Colonic mucosa (tissue), 4 donors: ENCODE data around the gene EMILIN3. TPM values are rescaled to one million over a fixed set of nuclear protein-coding genes. Genes with fewer than 3 reads are reported as not detected.

Experiments used
- DNase-seq: peaks from one replicate; pipeline ENCODE4 v3.0.0-alpha.2; 2020
- H3K27ac ChIP-seq: fragments of 200-600 bp; one replicate; pipeline ENCODE4 v1.8.0; 2021
- H3K27me3 ChIP-seq: fragments of 200-600 bp; one replicate; pipeline ENCODE4 v1.8.0; 2021
- H3K36me3 ChIP-seq: fragments of 200-600 bp; one replicate; pipeline ENCODE4 v1.8.0; 2021
- H3K4me1 ChIP-seq: fragments of 200-600 bp; one replicate; pipeline ENCODE4 v1.8.0; 2021; ENCODE audit warnings: mild to moderate bottlenecking
- H3K4me3 ChIP-seq: fragments of 200-600 bp; one replicate; pipeline ENCODE4 v1.8.0; 2021
- H3K9ac ChIP-seq, 2 donors: one replicate each; pipeline ENCODE4 v1.7.0; 2013; ENCODE audit warnings: control low read depth in 2 of 2, low read depth in 2 of 2, low read length in 2 of 2
- H3K9me3 ChIP-seq: fragments of 200-600 bp; one replicate; pipeline ENCODE4 v1.8.0; 2021
- intact Hi-C: fragments of 100-400 bp; cut with DNase I; formaldehyde crosslinking; loops from one replicate; pipeline ENCODE4 v1.14.1; 2022
- total RNA-seq, 2 donors: library from RNA; stranded (reverse); fragmentation: NEBNext Ultra II Directional in 1 of 2; extraction: Animal tissue kit (Norgen Biotek cat#: 25700) in 1 of 2; gene quantifications; one replicate each; pipeline ENCODE4 v1.2.1, GENCODE V29; 2021
- TF ChIP-seq, protein P1 (sequence below): fragments of 200-600 bp; IDR thresholded peaks from one replicate; pipeline ENCODE4 v1.8.0; 2022; ENCODE audit warnings: antibody characterized with exemption, mild to moderate bottlenecking
- donor health status: healthy.
- donor health status: DM: no; HTN: no; CAD: no.
- donor health status: DM: no; HTN: no; CAD: no.

The EMILIN3 gene
- total RNA-seq, 2 donors from 2014 or later: 0.20 to 0.40 TPM

DNA sequence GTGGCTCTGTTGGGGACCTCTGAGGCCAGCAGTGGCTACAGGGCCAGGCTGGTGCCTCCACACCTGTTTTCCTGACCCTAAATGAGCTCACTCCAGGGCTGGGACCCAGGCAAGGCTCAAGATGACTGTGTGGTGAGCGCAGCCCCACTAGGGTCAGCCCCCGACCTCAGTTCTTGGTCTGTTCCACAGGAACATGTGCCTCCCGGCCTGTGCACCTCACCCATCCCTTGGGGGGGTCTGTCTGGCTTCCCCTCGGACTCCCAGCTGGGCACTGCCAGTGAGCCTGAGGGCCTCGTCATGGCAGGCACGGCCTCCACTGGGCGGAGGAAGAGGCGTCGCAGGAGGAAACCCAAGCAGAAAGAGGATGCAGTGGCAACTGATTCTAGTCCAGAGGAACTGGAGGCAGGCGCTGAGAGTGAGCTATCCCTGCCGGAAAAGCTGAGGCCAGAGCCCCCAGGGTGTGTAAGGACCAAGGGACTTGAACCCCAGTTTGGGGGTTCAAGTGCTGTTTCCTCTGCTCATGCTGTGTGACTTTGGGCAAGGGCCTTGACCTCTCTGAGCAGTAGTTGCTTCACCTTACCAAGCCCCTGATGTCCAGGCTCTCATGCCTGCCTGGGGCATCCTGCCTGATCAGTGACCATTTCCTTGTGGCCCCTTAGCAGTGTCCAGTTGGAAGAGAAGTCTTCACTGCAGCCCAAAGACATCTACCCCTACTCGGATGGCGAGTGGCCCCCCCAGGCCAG is 18.0 kb downstream of the EMILIN3 start:
- DNase-seq: no peak
- Histone ChIP-seq H3K27ac (no peak overlapping the region), H3K4me3 (no peak overlapping the region), H3K27me3 (no peaks in the 10 kb centered on the region), H3K9me3 (no peaks in the 10 kb centered on the region), H3K36me3 (no peaks in the 10 kb centered on the region), H3K4me1 (no peaks in the 10 kb centered on the region), H3K9ac (no peak overlapping the region)
- intact Hi-C loops: no loop called here
- TF ChIP-seq, protein P1, sequence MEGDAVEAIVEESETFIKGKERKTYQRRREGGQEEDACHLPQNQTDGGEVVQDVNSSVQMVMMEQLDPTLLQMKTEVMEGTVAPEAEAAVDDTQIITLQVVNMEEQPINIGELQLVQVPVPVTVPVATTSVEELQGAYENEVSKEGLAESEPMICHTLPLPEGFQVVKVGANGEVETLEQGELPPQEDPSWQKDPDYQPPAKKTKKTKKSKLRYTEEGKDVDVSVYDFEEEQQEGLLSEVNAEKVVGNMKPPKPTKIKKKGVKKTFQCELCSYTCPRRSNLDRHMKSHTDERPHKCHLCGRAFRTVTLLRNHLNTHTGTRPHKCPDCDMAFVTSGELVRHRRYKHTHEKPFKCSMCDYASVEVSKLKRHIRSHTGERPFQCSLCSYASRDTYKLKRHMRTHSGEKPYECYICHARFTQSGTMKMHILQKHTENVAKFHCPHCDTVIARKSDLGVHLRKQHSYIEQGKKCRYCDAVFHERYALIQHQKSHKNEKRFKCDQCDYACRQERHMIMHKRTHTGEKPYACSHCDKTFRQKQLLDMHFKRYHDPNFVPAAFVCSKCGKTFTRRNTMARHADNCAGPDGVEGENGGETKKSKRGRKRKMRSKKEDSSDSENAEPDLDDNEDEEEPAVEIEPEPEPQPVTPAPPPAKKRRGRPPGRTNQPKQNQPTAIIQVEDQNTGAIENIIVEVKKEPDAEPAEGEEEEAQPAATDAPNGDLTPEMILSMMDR: no peak

DNA sequence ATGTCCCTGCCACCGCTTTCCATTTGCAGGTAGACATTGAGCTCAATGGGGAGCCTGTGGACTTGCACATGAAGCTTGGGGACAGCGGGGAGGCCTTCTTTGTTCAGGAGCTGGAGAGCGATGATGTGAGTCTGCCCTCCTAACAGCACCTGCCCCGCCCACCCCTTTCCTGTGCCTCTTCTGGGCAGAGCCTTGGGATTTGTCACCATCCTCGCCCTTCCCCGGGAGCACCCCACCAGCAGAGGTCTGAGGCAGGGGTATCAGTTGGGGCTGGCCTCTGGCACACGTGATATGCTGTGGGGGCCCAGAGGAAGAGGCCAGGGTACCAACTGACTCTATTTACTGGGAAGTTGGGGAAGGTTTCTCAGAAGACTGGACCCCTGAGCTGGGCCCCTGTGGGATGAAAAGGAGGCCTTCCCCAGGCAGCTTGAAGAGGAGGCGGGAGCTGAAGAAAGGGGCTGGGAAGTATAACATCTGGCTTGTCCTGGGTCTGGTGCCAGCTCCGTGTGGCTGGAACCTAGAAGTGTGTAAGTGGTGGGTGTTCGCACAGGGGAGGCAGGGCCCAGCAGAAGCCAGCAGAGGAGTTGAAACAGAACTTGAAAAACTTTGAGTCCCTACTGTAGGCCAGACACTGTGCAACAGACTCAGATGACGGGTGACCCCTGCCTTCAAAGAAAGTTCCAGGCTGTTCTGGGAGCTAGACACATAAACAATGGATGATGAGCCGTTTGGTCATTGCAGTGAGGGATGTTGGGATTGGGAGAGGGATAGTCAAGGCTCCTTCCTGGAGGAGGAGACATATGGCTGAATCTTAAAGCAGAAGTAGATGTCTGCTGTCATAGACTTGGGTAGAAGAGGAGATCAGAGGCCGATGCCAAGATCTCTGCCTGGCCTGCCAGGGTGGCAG is 18.8 kb downstream of the EMILIN3 start:
- Histone ChIP-seq H3K27me3 (no peaks in the 10 kb centered on the region), H3K9me3 (no peaks in the 10 kb centered on the region), H3K9ac (no peak overlapping the region), H3K36me3 (no peaks in the 10 kb centered on the region), H3K27ac (no peak overlapping the region), H3K4me3 (no peak overlapping the region), H3K4me1 (no peaks in the 10 kb centered on the region)
- intact Hi-C loops: no loop called here
- TF ChIP-seq, protein P1: no peak
- no peak for DNase-seq

DNA sequence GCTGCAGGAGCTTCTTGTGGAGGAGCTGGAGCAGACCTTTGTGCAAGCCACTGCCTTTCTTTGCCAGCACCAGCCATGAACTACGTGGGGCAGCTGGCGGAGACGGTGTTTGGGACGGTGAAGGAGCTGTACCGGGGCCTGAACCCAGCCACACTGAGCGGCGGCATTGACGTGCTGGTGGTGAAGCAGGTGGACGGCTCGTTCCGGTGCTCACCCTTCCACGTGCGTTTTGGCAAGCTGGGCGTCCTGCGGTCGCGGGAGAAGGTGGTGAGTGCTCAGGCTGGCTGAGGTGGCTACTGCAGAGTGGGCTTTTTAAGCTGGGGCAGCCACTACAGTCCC is 20.9 kb downstream of the EMILIN3 start:
- H3K27me3 ChIP-seq: no peaks in the 10 kb centered on the region
- TF ChIP-seq, protein P1: no peak
- no peak for DNase-seq
- H3K9me3 ChIP-seq: no peaks in the 10 kb centered on the region
- H3K4me1 ChIP-seq: no peaks in the 10 kb centered on the region
- H3K27ac ChIP-seq: no peak overlapping the region
- no peaks in the 10 kb centered on the region for H3K36me3 ChIP-seq
- no peak overlapping the region for H3K4me3 ChIP-seq
- no peak overlapping the region for H3K9ac ChIP-seq
- intact Hi-C loops: no loop called here

DNA sequence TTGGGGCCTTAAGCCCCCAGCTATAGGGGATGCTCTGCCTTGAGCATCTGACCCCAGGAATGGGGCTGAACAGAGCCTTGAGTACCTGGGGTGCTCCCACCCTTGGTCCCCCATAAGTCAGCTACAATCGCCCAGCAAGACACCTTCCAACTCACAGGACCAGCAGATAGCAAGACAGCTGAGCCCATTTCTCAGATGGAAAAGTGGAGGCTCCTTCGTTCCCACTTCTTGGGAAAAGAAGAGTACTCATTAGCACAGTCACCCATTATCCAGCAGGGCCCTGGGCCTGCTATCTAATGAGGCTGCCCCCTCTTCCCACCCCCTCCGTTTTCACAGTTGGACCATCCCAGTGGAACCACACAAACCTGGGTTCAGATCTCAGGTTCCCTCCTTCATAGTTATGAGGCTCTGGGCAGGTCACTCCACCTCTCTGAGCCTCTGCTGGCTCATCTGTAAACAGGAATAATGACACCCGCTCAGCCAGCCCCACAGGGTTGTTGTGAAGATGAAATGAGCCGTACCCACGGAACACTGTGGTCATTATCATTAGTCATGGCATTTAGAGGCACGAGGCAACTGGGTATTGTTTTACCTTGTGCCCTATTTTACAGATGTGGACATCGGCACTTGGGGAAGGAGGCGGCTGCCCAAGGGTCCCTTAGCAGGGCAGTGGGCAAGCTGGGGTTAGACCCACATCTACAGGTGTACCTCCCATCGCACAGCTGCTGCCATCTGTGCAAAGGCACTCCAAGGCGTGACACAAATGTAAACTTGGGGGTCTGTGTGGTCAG is 21.5 kb downstream of the EMILIN3 start:
- Histone ChIP-seq H3K9ac (no peak overlapping the region), H3K4me3 (no peak overlapping the region), H3K27ac (no peak overlapping the region), H3K27me3 (no peaks in the 10 kb centered on the region), H3K9me3 (no peaks in the 10 kb centered on the region), H3K4me1 (no peaks in the 10 kb centered on the region), H3K36me3 (no peaks in the 10 kb centered on the region)
- TF ChIP-seq, protein P1: no peak
- no peak for DNase-seq
- intact Hi-C loops: loop anchor here (5.0 kb wide), 1 partner anchor 67 kb away; no protein-coding TSS in a partner anchor

DNA sequence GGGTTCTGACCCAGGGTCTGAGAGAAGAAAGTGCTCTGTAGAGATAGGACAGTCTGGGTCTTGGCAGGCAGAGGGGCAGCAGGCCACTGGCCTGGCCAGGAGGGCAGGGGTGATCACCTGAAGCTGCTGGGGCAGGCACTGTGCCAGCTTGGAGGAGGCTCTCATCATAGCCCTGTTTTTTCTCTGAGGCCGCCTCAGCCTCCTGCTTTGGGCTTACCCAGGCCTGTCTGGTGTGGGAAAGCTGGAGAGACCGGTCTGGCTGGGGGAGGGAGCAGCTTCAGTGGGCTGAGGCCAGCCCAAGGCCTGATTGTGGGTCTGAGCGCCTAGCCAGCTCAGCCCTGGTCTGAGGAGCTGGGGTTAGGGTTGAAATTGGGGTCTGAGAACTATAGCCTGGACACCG is 22.1 kb downstream of the EMILIN3 start:
- TF ChIP-seq, protein P1: no peak
- Histone ChIP-seq H3K4me3 (no peak overlapping the region), H3K27ac (no peak overlapping the region), H3K9me3 (no peaks in the 10 kb centered on the region), H3K9ac (no peak overlapping the region), H3K36me3 (no peaks in the 10 kb centered on the region), H3K4me1 (no peaks in the 10 kb centered on the region), H3K27me3 (no peaks in the 10 kb centered on the region)
- intact Hi-C loops: loop anchor here (5.0 kb wide), 1 partner anchor 68 kb away; no protein-coding TSS in a partner anchor
- DNase-seq: no peak
